ENCODE data around the gene INTS2. TPM values are rescaled to one million over a fixed set of nuclear protein-coding genes. Genes with fewer than 3 reads are reported as not detected.

INTS2 gene
- total RNA-seq, 1 donor from 2014 or later = 41.6 TPM

- Histone ChIP-seq H3K9ac (no peak overlapping the region), H3K27me3 (no peaks in the 10 kb centered on the region), H3K27ac (no peak overlapping the region), H2AFZ (replicated peaks) (no peak overlapping the region), H3K4me1 (no peaks in the 10 kb centered on the region), H3K9me3 (ENCODE audit: low read depth) (no peaks in the 10 kb centered on the region), H3K4me2 (no peak overlapping the region), H3F3A (ENCODE audit: low read depth) (no peaks in the 10 kb centered on the region), H4K20me1 (ENCODE audit: low read depth) (peaks cover 11% of the 10 kb centered on the region), H3K4me3 (no peak overlapping the region), H3K36me3 (peaks cover 4% of the 10 kb centered on the region), H3K79me2 (ENCODE audit: low read depth) (no peaks in the 10 kb centered on the region)
- no peak for TF ChIP-seq EZH2phosphoT487 (IDR thresholded peaks at IDR 0.05)
- no peak for TF ChIP-seq EZH2 (IDR thresholded peaks at IDR 0.05)
- TF ChIP-seq CTCF (IDR thresholded peaks at IDR 0.05) = no peak
- Mint-ChIP-seq H3K4me1 (no peaks in the 10 kb centered on the region), H3K27ac (no peak overlapping the region), H3K36me3 (peaks cover 8% of the 10 kb centered on the region), H3K9me3 (no peaks in the 10 kb centered on the region), H3K4me3 (no peak overlapping the region), H3K27me3 (ENCODE audit: insufficient read depth, low read depth) (no peaks in the 10 kb centered on the region)
- DNase-seq (ENCODE audit: low spot score) = no peak
Observed at GRCh38 chr17:61836266-61837174, 91.3 kb downstream of the INTS2 start.

GRCh38 chr17:61835606-61836005, 92.2 kb downstream of the INTS2 start:
- no peaks in the 10 kb centered on the region for H3K9me3 Mint-ChIP-seq
- H3K36me3 ChIP-seq = peaks cover 8% of the 10 kb centered on the region
- H3K27me3 ChIP-seq = no peaks in the 10 kb centered on the region
- DNase-seq (ENCODE audit: low spot score) = no peak
- no peak overlapping the region for H3K27ac ChIP-seq
- no peaks in the 10 kb centered on the region for H3K27me3 Mint-ChIP-seq (ENCODE audit: insufficient read depth, low read depth)
- H3K9me3 ChIP-seq (ENCODE audit: low read depth) = no peaks in the 10 kb centered on the region
- no peaks in the 10 kb centered on the region for H3K79me2 ChIP-seq (ENCODE audit: low read depth)
- H3K4me1 Mint-ChIP-seq = no peaks in the 10 kb centered on the region
- H3F3A ChIP-seq (ENCODE audit: low read depth) = no peaks in the 10 kb centered on the region
- H3K27ac Mint-ChIP-seq = no peak overlapping the region
- H3K4me2 ChIP-seq = no peak overlapping the region
- peaks cover 5% of the 10 kb centered on the region for H4K20me1 ChIP-seq (ENCODE audit: low read depth)
- H2AFZ ChIP-seq (replicated peaks) = no peak overlapping the region
- no peaks in the 10 kb centered on the region for H3K4me1 ChIP-seq
- TF ChIP-seq EZH2 (IDR thresholded peaks at IDR 0.05) = no peak
- no peak for TF ChIP-seq CTCF (IDR thresholded peaks at IDR 0.05)
- TF ChIP-seq EZH2phosphoT487 (IDR thresholded peaks at IDR 0.05) = no peak
- no peak overlapping the region for H3K4me3 Mint-ChIP-seq
- peaks cover under 1% of the 10 kb centered on the region for H3K36me3 Mint-ChIP-seq
- H3K4me3 ChIP-seq = no peak overlapping the region
- no peak overlapping the region for H3K9ac ChIP-seq

- Mint-ChIP-seq H3K27ac (no peak overlapping the region), H3K27me3 (ENCODE audit: insufficient read depth, low read depth) (no peaks in the 10 kb centered on the region)
Observed at GRCh38 chr17:61834610-61835009, 93.2 kb downstream of the INTS2 start.

More at GRCh38 chr17:61834610-61835009, 93.2 kb downstream of the INTS2 start:
- DNase-seq (ENCODE audit: low spot score) = no peak
- TF ChIP-seq CTCF (IDR thresholded peaks at IDR 0.05) (no peak), EZH2phosphoT487 (IDR thresholded peaks at IDR 0.05) (no peak), EZH2 (IDR thresholded peaks at IDR 0.05) (no peak)
- H3K9me3 Mint-ChIP-seq = no peaks in the 10 kb centered on the region
- H2AFZ ChIP-seq (replicated peaks) = no peak overlapping the region
- peaks cover 3% of the 10 kb centered on the region for H4K20me1 ChIP-seq (ENCODE audit: low read depth)
- H3K27me3 ChIP-seq = no peaks in the 10 kb centered on the region
- H3K9ac ChIP-seq = no peak overlapping the region
- H3K4me1 ChIP-seq = no peaks in the 10 kb centered on the region
- no peaks in the 10 kb centered on the region for H3K9me3 ChIP-seq (ENCODE audit: low read depth)
- H3K4me2 ChIP-seq = no peak overlapping the region
- H3K36me3 Mint-ChIP-seq = peaks cover 5% of the 10 kb centered on the region
- no peaks in the 10 kb centered on the region for H3K4me1 Mint-ChIP-seq
- no peak overlapping the region for H3K4me3 Mint-ChIP-seq
- no peak overlapping the region for H3K27ac ChIP-seq
- H3K36me3 ChIP-seq = peaks cover 8% of the 10 kb centered on the region
- no peak overlapping the region for H3K4me3 ChIP-seq
- H3F3A ChIP-seq (ENCODE audit: low read depth) = no peaks in the 10 kb centered on the region
- no peaks in the 10 kb centered on the region for H3K79me2 ChIP-seq (ENCODE audit: low read depth)
